Measurements from ENCODE around the gene EXOSC10. TPM values are rescaled to one million over a fixed set of nuclear protein-coding genes. Genes with fewer than 3 reads are reported as not detected.

EXOSC10 gene
- total and polyA plus RNA-seq, 2 of the 4 experiments (the other 2 are of a cell fraction): 64.5 to 66.0 TPM

DNA sequence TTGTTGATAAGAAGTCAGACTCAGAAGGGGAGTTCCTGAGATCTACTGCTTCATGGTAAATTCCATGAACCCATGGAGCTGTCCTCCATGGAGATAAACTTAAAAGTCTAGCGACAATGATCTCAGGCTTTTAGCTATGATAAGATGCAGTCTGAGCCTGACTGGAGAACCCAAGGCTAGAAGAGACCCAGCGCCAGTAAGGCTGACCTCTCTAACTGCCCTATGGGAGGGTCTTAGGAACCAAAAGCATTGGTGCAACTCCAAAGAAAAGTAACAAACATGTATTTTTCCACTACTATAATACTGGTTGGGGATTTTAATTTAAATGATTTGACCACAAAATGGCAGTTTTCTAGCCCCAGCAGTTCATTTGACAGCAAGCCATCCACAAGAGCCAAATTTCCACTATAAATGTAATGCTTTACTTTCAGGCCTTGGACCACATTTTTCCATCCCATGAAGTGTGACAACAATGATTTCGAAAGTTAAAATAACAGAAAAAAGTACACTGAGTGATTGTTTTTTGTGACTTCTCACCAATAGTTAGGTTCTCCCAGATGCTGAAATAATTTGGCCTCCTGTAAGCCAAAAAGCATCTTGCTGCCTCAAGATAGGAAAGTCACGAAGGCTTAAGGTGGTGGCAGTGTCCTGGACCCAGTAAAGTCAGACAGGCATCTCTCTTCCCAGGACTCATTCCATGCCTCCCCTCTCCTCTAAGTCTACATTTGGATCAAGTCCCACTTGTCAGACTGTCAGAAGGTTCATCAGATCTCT, 43.1 kb upstream of the EXOSC10 start:
- H3K36me3 ChIP-seq (ENCODE audit: control insufficient read depth, insufficient read depth, low read length): peaks cover 28% of the 10 kb centered on the region
- H2AK9ac ChIP-seq (replicated peaks; ENCODE audit: low read depth, low read length, poor library complexity): no peak overlapping the region
- dilution Hi-C loops (cut with HindIII; ENCODE audit: low sequenced_read_pairs, unreplicated experiment) (no loop called here), in situ Hi-C loops (cut with MboI; ENCODE audit: low sequenced_read_pairs) (no loop called here), intact Hi-C loops (cut with micrococcal nuclease) (no loop called here)
- TF ChIP-seq, protein P1, sequence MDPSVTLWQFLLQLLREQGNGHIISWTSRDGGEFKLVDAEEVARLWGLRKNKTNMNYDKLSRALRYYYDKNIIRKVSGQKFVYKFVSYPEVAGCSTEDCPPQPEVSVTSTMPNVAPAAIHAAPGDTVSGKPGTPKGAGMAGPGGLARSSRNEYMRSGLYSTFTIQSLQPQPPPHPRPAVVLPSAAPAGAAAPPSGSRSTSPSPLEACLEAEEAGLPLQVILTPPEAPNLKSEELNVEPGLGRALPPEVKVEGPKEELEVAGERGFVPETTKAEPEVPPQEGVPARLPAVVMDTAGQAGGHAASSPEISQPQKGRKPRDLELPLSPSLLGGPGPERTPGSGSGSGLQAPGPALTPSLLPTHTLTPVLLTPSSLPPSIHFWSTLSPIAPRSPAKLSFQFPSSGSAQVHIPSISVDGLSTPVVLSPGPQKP (IDR thresholded peaks at IDR 0.05; ENCODE audit: borderline replicate concordance, low read depth, low read length): no peak
- TF ChIP-seq, protein P2, sequence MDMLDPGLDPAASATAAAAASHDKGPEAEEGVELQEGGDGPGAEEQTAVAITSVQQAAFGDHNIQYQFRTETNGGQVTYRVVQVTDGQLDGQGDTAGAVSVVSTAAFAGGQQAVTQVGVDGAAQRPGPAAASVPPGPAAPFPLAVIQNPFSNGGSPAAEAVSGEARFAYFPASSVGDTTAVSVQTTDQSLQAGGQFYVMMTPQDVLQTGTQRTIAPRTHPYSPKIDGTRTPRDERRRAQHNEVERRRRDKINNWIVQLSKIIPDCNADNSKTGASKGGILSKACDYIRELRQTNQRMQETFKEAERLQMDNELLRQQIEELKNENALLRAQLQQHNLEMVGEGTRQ (IDR thresholded peaks at IDR 0.05; ENCODE audit: low read depth, low read length): no peak
- TF ChIP-seq CEBPB (IDR thresholded peaks at IDR 0.05; ENCODE audit: low read depth, low read length) (no peak), MAZ (IDR thresholded peaks at IDR 0.05; ENCODE audit: borderline replicate concordance, low read depth, low read length) (no peak), NFE2L2 (IDR thresholded peaks at IDR 0.05; ENCODE audit: low read depth, low read length) (no peak), MAFK (IDR thresholded peaks at IDR 0.05; ENCODE audit: low read depth, low read length) (no peak), RAD21 (IDR thresholded peaks at IDR 0.05; ENCODE audit: low read length) (no peak), CHD1 (IDR thresholded peaks at IDR 0.05; ENCODE audit: low read depth, low read length) (no peak)
- H3K4me3 ChIP-seq (ENCODE audit: insufficient read depth, low read depth, low read length): no peak overlapping the region
- BruUV-seq (replicated peaks): no TSS peak
- no peak overlapping the region for H4K8ac ChIP-seq (ENCODE audit: low read depth in 2 of 2, low read length in 2 of 2)
- no peaks in the 10 kb centered on the region for H3K9me3 ChIP-seq (ENCODE audit: control insufficient read depth, insufficient read depth, low read length)
- H3K27ac ChIP-seq (ENCODE audit: insufficient read depth, low read length): no peak overlapping the region
- H4K5ac ChIP-seq (ENCODE audit: low read depth, low read length): no peak overlapping the region
- no peaks in the 10 kb centered on the region for H3K27me3 ChIP-seq (ENCODE audit: control insufficient read depth, insufficient read depth, low read length)
- no peak for DNase-seq
- H3K23ac ChIP-seq (ENCODE audit: low read depth, low read length): no peak overlapping the region
- WGBS, 2 experiments (ENCODE audit: extremely low coverage in 2 of 2, insufficient read length in 1 of 2): no CpG with 5 or more reads among the region's 4 CpGs
- no peak for ATAC-seq (ENCODE audit: low read depth)
- H3K9me1 ChIP-seq (ENCODE audit: insufficient read depth, low read length): peaks cover 5% of the 10 kb centered on the region; the same call in 1 of the 2 replicates
- ChIA-PET CTCF (interaction anchor here (1.6 kb wide), 1 partner anchor 105 kb away, joined by 3 read pairs; no protein-coding TSS in a partner anchor), POLR2A (ENCODE audit: unreplicated experiment) (no interaction called here)
- H3K18ac ChIP-seq (ENCODE audit: low read depth, low read length): no peak overlapping the region
- H2AK5ac ChIP-seq (ENCODE audit: low read depth, low read length): no peak overlapping the region
- no peak overlapping the region for H3K14ac ChIP-seq (replicated peaks; ENCODE audit: low read depth, low read length)
- H2BK20ac ChIP-seq (ENCODE audit: low read depth, low read length): no peak overlapping the region
- no peak overlapping the region for H2BK5ac ChIP-seq (ENCODE audit: low read depth, low read length, poor library complexity, severe bottlenecking)
- no peak overlapping the region for H3K56ac ChIP-seq (ENCODE audit: extremely low read depth, insufficient read depth, low read length)
- H3K79me1 ChIP-seq (ENCODE audit: low read depth in 1 of 2, low read length in 2 of 2): no peaks in the 10 kb centered on the region
- no peak overlapping the region for H4K91ac ChIP-seq (ENCODE audit: insufficient read depth, low read depth, low read length)
- no peaks in the 10 kb centered on the region for H4K20me1 ChIP-seq (ENCODE audit: insufficient read depth, low read length)
- no peak overlapping the region for H3K4me2 ChIP-seq (ENCODE audit: low read depth, low read length)
- H2BK120ac ChIP-seq (ENCODE audit: low read depth, low read length): no peak overlapping the region
- peaks cover 9% of the 10 kb centered on the region for H3K4me1 ChIP-seq (ENCODE audit: control insufficient read depth, insufficient read depth, low read length)
- no peak overlapping the region for H2AFZ ChIP-seq (replicated peaks; ENCODE audit: low read length, poor library complexity)
- no peak overlapping the region for H2BK15ac ChIP-seq (ENCODE audit: low read depth, low read length)
- no peak overlapping the region for H3K9ac ChIP-seq (ENCODE audit: low read depth, low read length)
- H3K4ac ChIP-seq (ENCODE audit: low read depth, low read length): no peak overlapping the region

Measured in IMR-90 (cell line).